Body of pancreas (tissue), 4 donors: ENCODE results near the gene RBCK1. TPM values are rescaled to one million over a fixed set of nuclear protein-coding genes. Genes with fewer than 3 reads are reported as not detected.
A peak's percentile ranks its signal among the peaks of the same experiment; 100 is the strongest.

Experiments
- ATAC-seq: fragments of 150-250 bp; one replicate; pipeline ENCODE4 v1.9.1; 2016
- DNase-seq, 4 donors: peaks; one replicate each; pipeline ENCODE4 v3.0.0-alpha.2; 2019
- H3K27ac ChIP-seq, 4 donors: fragments of 200-600 bp; sonication (generic); 1 replicate in 3 of 4; 2 replicates in 1 of 4; pipeline versions ENCODE4 v1.5.1 to v1.6.1; 2016 to 2019; ENCODE audit warnings: mild to moderate bottlenecking in 1 of 4, mixed read lengths in 1 of 4, moderate library complexity in 1 of 4
- H3K27me3 ChIP-seq, 2 donors: fragments of 200-600 bp; sonication (generic); one replicate each; pipeline ENCODE4 v1.6.0; 2016; ENCODE audit warnings: mild to moderate bottlenecking in 1 of 2
- H3K36me3 ChIP-seq, 2 donors: fragments of 200-600 bp; sonication (generic); replicated peaks in 1 of 2; 2 replicates each; pipeline ENCODE4 v1.5.1; 2016; ENCODE audit warnings: low read depth in 2 of 2; ENCODE audit not compliant: insufficient read depth in 1 of 2
- H3K4me1 ChIP-seq: fragments of 200-600 bp; sonication (generic); one replicate; pipeline ENCODE4 v1.6.0; 2016
- H3K4me3 ChIP-seq, 2 donors: fragments of 200-600 bp; sonication (generic); 1 replicate in 1 of 2; 2 replicates in 1 of 2; pipeline ENCODE4 v1.5.1; 2016 to 2019
- H3K9me3 ChIP-seq, 3 donors: fragments of 200-600 bp; sonication (generic); 1 replicate in 2 of 3; 2 replicates in 1 of 3; pipeline ENCODE4 v1.5.1; 2016
- POLR2A ChIP-seq, 3 donors: fragments of 450-650 bp; IDR thresholded peaks; one replicate each; pipeline ENCODE4 v1.6.1; 2016; ENCODE audit warnings: antibody characterized with exemption in 3 of 3, mild to moderate bottlenecking in 2 of 3
- whole genome bisulfite sequencing, 2 donors: methylation state at CpG; one replicate each; pipeline ENCODE4 v1.1.5; 2017; 5-methylcytosine and 5-hydroxymethylcytosine counted together
- intact Hi-C: fragments of 100-400 bp; cut with DNase I; formaldehyde crosslinking; loops from one replicate; pipeline ENCODE4 v1.15.1; 2023
- total RNA-seq, 2 donors: library from RNA; depleted of rRNA; stranded (reverse); fragments of >200 nt; gene quantifications; one replicate each; pipeline ENCODE4 v1.1.0, GENCODE V29; 2016
- TF ChIP-seq, protein P1 (sequence below), 7 experiments: fragments of 450-650 bp in 4 of 7; fragments of 200-600 bp in 3 of 7; sonication (generic) in 3 of 7; IDR thresholded peaks; one replicate each; pipeline ENCODE4 v1.5.1; 2016 to 2019; ENCODE audit warnings: antibody characterized with exemption in 7 of 7

The RBCK1 gene
- total RNA-seq, 2 donors from 2014 or later, result 36.1 to 95.9 TPM

DNA sequence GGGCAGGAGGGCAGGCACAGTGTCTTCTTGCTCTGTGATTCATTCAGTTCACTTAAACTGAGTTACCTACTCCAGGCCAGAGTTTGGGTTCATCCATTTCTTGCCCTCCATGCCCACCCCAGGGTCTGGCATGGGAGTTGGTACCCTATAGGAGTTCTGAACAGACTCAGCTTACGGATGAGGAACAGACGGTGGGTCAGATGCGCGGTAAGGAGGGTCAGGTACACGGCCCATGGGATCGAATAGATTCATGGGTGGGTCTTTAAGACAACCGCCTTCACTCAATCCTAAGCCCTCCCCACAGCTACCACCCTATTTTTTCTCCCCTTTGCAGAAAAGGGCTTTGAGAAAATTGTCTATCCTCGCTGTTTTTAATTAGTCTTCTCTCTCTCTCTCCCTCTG, 40.6 kb upstream of the RBCK1 start:
- H3K27ac ChIP-seq, result peak overlapping the region in 3 of 4 donors; percentile 49 to 78 (median 68)
- intact Hi-C loops, result no loop called here
- TF ChIP-seq, protein P1, sequence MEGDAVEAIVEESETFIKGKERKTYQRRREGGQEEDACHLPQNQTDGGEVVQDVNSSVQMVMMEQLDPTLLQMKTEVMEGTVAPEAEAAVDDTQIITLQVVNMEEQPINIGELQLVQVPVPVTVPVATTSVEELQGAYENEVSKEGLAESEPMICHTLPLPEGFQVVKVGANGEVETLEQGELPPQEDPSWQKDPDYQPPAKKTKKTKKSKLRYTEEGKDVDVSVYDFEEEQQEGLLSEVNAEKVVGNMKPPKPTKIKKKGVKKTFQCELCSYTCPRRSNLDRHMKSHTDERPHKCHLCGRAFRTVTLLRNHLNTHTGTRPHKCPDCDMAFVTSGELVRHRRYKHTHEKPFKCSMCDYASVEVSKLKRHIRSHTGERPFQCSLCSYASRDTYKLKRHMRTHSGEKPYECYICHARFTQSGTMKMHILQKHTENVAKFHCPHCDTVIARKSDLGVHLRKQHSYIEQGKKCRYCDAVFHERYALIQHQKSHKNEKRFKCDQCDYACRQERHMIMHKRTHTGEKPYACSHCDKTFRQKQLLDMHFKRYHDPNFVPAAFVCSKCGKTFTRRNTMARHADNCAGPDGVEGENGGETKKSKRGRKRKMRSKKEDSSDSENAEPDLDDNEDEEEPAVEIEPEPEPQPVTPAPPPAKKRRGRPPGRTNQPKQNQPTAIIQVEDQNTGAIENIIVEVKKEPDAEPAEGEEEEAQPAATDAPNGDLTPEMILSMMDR (IDR thresholded peaks at IDR 0.05), result no peak
- TF ChIP-seq POLR2A (IDR thresholded peaks at IDR 0.05), result no peak

DNA sequence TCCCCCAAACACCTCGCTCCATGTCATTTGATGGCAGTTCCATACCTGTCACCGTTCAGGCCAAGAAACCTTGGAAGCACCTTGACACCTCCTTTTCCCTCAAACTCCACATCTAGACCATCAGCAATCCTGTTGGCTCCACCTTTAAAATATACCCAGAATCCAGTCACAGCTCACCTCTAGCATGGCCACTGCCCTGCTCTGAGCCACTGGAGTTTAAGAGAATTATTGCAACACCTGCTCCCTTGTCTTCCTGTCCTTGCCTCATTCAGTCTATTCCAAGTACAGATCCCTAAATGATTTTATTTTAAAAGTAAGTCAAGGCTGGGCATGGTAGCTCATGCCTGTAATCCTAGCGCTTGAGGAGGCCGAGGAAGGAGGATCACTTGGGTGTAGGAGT, 39.2 kb upstream of the RBCK1 start:
- Histone ChIP-seq H3K27me3 (no peaks in the 10 kb centered on the region), H3K4me3 (no peak overlapping the region), H3K9me3 (no peaks in the 10 kb centered on the region), H3K36me3 (no peaks in the 10 kb centered on the region), H3K27ac (peak overlapping the region in 2 of 4 donors; percentile 7 to 73), H3K4me1 (peaks cover 54% of the 10 kb centered on the region)
- ATAC-seq, result no peak
- 93 to 97% methylated on average over 4 of the region's 4 CpGs for WGBS, 2 donors
- intact Hi-C loops, result no loop called here
- TF ChIP-seq, protein P1 (IDR thresholded peaks at IDR 0.05), result no peak
- DNase-seq, result no peak

More for the DNA sequence above, 40.6 kb upstream of the RBCK1 start:
- DNase-seq, result no peak
- H3K36me3 ChIP-seq, result no peaks in the 10 kb centered on the region
- no peak overlapping the region for H3K4me3 ChIP-seq
- H3K9me3 ChIP-seq, result no peaks in the 10 kb centered on the region
- H3K27me3 ChIP-seq, result no peaks in the 10 kb centered on the region
- H3K4me1 ChIP-seq, result peaks cover 53% of the 10 kb centered on the region
- WGBS, 2 donors, result 80 to 92% methylated on average over 6 to 8 of the region's 8 CpGs
- ATAC-seq, result no peak

DNA sequence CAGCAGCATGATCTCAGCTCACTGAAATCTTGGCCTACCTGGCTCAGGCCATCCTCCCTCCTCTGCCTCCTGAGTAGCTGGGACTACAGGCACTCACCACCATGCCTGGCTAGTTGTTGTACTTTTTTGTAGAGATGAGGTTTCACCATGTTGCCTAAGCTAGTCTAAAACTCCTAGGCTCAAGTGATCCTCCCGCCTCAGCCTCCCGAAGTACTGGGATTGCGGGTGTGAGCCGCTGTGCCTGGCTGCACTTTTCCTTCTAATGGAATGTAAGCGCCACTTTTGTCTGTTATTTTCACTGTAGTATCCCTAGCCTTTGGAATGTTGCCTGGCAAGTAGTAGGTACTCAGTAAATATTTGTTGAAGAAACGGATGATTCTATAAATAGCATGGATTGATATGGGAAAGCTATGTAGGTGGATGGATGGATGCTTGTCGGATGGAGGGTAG, 37.9 kb upstream of the RBCK1 start:
- H3K27ac ChIP-seq, result peak overlapping the region; percentile 0 to 81 (median 76)
- H3K4me1 ChIP-seq, result peaks cover 54% of the 10 kb centered on the region
- DNase-seq, result no peak
- H3K36me3 ChIP-seq, result no peaks in the 10 kb centered on the region
- no peaks in the 10 kb centered on the region for H3K9me3 ChIP-seq
- H3K4me3 ChIP-seq, result no peak overlapping the region
- intact Hi-C loops, result no loop called here
- TF ChIP-seq, protein P1 (IDR thresholded peaks at IDR 0.05), result no peak
- peak in 1 of 3 donors; percentile 27 for TF ChIP-seq POLR2A (IDR thresholded peaks at IDR 0.05)
- 23 to 33% methylated on average over 7 of the region's 7 CpGs for WGBS, 2 donors
- peak; percentile 49 for ATAC-seq
- H3K27me3 ChIP-seq, result no peaks in the 10 kb centered on the region

DNA sequence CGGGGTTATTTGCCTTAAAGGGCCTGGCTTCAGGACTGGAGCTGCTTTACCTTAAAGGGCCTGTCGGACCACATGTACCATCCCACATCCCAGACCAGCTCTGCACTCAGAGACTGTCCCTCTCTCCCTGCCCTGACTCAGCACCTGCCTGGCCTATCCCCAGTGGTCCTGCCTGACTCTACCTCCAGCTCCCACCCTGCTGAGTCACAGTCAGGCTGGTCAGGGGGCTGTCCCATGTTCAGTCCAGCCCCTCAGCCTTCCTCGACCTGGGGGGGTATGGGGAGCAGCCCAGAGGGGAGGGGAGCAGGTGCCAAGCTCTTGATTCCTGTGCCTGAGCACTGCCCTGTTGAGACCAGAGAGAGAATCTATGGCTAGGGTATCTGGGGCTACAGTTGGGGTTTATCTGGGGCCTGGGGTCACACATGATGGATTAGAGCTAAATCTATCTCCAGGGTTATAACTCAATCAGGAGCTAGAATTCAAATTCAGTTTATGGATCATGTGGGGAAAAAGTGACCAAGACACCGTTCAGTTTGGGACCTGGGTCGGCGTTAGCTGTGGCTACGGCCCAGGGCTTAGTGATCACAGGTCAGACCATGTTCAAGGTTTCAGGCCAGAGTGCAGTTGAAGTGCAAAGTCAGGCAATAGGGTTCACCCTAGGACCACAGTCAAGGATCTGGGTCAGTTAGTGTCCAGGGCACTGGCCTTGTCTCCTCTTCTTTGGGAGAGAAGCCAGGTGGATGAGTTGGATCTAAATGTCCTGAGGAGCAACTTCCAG, 36.9 kb upstream of the RBCK1 start:
- Histone ChIP-seq H3K4me1 (peaks cover 54% of the 10 kb centered on the region), H3K36me3 (no peaks in the 10 kb centered on the region), H3K4me3 (no peak overlapping the region), H3K27ac (peak overlapping the region; percentile 73 to 84 (median 80)), H3K27me3 (no peaks in the 10 kb centered on the region), H3K9me3 (no peaks in the 10 kb centered on the region)
- WGBS, 2 donors, result 67 to 81% methylated on average over 7 of the region's 7 CpGs
- no peak for DNase-seq
- no peak for ATAC-seq
- intact Hi-C loops, result no loop called here
- TF ChIP-seq, protein P1 (IDR thresholded peaks at IDR 0.05), result no peak
- no peak for TF ChIP-seq POLR2A (IDR thresholded peaks at IDR 0.05)
